GM21737 (cell line): ENCODE results near the gene NEMF.
"Not testable (repeated sequence)": the region's sequence is repeated elsewhere in the genome, so short reads cannot be mapped to it uniquely, and the experiment has no call there.

Experiments
- ATAC-seq: cut with Tn5 transposase; IDR thresholded peaks from one replicate; pipeline ENCODE4 v1.9.1; 2021; ENCODE audit warnings: mild to moderate bottlenecking, moderate library complexity; ENCODE audit not compliant: unreplicated experiment

The NEMF gene

DNA sequence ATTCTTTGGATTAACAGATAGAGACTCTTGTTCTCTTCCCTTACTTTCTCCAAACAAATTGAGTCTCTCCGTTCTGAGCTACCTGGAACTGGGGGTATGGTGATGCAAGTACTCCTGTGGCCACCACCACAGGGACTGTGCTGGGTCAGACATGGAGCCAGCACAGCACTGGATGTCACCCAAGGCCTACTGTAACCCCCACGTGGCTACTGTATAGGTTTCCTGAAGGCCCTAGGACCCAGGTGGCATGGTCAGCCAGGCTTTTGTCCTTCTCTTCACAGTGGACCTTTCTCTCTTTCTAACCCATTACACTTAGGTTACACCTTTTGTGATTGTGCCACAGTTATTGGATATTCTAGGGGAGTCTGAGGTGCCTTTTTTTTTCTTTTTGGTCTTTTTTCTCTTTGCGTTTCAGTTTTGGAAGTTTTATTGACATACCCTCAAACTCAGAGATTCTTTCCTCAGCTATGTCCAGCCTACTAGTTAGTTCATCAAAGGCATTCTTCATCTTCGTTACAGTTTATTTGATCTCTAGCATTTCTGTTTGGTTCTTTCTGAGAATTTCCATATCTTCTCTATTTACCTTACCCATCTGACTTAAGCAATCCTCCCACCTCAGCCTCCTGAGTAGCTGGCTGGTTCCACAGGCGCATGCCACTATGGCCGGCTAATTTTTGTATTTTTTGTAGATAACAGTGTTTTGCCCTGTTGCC is 90.6 kb downstream of the NEMF start:
- ATAC-seq, result no peak

DNA sequence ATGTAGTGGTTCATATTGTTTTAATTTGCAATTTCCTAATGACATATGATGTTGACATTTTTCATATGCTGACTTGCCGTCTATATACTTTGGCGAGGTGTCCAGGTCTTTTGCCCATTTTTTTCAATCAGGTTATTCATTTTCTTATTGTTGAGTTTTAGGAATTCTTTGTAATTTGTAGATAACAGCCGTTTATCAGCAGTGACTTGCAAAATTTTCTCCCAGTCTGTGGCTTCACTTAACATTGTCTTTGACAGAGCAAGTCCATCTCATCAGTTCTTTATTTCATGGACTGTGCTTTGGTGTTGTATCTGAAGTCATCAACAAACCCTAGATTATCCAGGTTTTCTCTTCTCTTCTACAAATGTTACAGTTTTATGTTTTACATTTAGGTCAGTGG is 97.2 kb downstream of the NEMF start:
- no peak for ATAC-seq

DNA sequence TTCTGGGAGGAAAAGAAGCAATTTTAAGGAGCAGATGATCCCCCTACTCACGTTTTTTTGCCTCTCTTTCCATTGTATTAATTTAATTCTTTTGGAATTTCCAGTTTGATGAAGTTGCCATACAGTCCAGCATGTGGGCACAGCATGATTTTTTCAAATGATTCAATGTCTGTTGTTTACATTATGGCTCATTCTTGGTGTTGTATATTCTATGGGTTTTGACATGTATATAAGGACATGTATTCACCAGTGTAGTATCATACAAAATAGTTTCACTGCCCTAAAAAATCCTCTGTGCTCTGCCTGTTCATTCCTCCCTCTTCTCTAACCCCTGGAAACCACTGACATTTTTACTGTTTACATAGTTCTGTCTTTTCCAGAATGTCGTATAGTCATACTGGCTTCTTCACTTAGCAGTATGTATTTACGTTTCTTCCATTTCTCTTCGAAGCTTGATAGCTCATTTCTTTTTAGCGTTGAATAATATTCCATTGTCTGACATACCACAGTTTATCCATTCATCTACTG is 98.0 kb downstream of the NEMF start:
- ATAC-seq, result no peak

DNA sequence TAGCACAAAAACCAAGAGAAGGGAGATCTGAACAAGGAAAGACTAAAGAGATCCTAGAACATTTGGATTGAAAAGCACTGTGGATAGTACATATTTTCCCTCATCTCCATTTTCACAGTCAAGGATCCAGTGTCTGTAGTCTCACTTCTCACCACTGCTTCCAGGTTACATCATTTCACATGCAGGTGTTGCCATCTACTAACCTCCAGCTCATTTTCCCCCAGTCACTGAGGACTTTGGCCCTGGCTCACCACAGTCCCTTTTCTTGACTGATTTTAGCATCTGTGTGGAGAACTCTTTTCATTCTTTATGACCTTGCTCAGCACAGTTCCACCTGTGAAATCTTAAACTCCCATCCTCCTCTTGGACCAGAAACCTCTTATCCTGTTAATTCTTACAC is 106.1 kb downstream of the NEMF start:
- not testable (repeated sequence) for ATAC-seq

DNA sequence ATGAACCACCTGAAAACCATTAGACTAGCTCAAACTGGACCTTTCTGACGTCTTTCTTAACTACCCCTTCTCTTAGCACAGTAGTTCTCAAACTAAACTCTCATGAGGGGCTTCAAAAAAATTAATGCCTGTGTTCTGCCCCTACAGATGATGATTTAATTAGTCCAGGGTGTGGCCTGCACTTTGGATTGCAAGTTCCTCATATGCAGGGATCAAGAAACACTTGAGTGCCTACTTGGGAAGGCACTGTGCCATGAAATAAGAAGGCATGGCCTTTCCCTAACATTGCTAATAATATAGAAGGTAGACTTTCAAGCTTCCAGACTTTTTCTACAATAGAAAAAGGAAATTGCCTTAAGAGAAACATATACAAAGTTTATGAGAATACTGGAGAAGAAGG is 107.4 kb downstream of the NEMF start:
- ATAC-seq, result no peak

DNA sequence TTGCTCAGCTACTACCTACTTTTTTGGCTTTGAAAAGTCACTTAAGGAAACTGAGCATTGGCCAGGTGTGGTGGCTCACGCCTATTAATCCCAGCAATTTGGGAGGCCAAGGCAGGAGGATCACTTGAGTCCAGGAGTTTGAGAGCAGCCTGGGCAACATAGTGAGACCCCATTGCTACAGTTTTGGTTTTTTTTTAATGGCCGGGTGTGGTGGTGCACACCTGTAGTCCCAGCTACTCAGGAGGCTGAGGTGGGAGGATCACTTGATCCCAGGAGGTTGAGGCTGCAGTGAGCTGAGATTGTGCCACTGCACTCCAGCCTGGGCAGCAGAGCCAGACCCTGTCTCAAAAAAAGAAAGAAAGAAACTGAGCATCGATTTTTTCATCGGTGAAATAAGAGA is 116.9 kb downstream of the NEMF start:
- ATAC-seq, result not testable (repeated sequence)

DNA sequence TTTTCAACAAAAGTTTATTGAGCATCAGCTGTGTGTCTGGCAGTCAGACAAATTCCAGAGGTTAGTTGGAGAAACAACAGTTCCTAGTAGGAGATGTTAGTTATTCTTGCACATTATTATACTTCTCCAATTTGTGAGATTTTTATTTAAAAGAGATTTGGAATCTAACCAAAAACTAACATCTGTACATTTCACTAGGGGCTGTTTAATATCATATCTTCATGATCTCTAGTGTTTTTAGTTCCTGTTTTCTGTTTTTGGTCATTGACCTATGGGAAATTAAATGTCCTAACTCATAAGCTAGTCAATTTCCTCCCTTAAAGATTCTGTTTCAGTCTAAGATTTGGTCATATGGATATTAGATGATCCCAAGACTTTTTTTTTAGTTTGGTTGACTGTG is 118.8 kb downstream of the NEMF start:
- ATAC-seq, result no peak

DNA sequence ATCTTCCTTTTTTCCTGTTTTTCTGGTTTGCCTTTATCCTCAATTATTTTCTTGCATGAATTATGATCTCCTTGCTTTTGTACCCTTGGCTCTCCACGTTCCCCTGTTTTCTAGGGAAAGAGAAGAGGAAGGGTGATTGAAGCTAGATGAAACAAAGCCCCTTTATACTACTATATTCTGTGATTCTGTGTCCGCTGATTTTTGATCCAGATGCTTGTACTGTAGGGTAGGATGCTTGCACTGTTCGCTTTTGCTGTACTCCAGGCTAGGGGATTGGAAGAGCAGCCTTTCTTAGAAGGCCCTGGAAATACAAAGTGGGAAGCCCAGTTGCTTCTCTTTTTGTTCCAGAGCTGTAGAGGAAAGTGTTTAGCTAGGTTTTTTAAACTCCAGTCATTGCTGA is 119.7 kb downstream of the NEMF start:
- no peak for ATAC-seq
